Activated naive CD8-positive, alpha-beta T cell (primary cell): ENCODE measurements around the gene FARSB.

Experiments
- H3K27ac Mint-ChIP-seq: one replicate; pipeline ENCODE4 v1.8.0; 2021; ENCODE audit warnings: mixed read lengths
- H3K27me3 Mint-ChIP-seq: one replicate; pipeline ENCODE4 v1.8.0; 2021; ENCODE audit warnings: mixed read lengths
- H3K36me3 Mint-ChIP-seq: one replicate; pipeline ENCODE4 v1.8.0; 2021; ENCODE audit warnings: mixed read lengths
- H3K4me1 Mint-ChIP-seq: one replicate; pipeline ENCODE4 v1.8.0; 2021; ENCODE audit warnings: low read depth, mixed read lengths
- H3K4me3 Mint-ChIP-seq: one replicate; pipeline ENCODE4 v1.8.0; 2021; ENCODE audit warnings: mild to moderate bottlenecking, mixed read lengths
- H3K9me3 Mint-ChIP-seq: one replicate; pipeline ENCODE4 v1.8.0; 2021; ENCODE audit warnings: low read depth, mixed read lengths

The FARSB gene

DNA sequence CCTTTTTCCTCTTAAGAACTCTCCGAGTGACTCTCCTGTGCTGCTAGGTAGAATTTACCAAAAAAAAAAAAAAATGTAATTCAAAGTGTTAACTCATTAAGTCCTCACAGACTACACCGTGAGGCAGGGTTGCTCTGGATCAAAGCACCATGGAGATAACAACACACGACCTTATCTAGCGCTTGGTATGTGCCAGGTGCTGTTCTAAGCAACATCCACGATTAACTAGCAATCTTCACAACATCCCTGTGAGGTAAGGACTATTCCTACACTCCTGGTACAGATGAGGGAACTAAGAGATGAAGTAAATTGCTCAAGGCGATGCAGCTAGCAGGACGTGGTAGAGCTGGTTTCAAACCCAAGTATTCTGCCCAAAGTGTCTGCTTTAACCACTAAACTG is 17.4 kb upstream of the FARSB start:
- peaks cover 2% of the 10 kb centered on the region for H3K36me3 Mint-ChIP-seq
- H3K4me3 Mint-ChIP-seq, result no peak overlapping the region
- H3K4me1 Mint-ChIP-seq, result peaks cover 8% of the 10 kb centered on the region
- H3K27ac Mint-ChIP-seq, result no peak overlapping the region
- no peaks in the 10 kb centered on the region for H3K9me3 Mint-ChIP-seq
- H3K27me3 Mint-ChIP-seq, result peaks cover 42% of the 10 kb centered on the region

DNA sequence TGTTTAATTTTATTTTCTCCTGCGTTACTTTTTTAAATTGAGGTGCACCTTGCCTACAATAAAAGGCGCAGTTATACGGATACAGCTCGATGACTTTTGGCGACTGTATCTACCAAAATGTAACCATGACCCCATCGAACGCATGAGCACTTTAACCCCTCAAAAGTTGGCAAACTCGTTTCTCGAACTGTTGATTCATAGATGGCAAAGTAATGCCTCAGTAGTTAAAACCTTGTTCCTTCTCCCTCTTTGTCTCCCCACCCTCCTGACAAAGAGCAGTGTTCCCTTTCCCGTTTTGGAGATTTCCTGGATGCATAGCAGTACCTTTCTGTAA is 16.1 kb upstream of the FARSB start:
- no peaks in the 10 kb centered on the region for H3K9me3 Mint-ChIP-seq
- H3K4me3 Mint-ChIP-seq, result peak overlapping the region; percentile 65
- H3K4me1 Mint-ChIP-seq, result peaks cover 8% of the 10 kb centered on the region
- H3K27ac Mint-ChIP-seq, result no peak overlapping the region
- peaks cover 40% of the 10 kb centered on the region for H3K27me3 Mint-ChIP-seq
- H3K36me3 Mint-ChIP-seq, result peaks cover 2% of the 10 kb centered on the region

DNA sequence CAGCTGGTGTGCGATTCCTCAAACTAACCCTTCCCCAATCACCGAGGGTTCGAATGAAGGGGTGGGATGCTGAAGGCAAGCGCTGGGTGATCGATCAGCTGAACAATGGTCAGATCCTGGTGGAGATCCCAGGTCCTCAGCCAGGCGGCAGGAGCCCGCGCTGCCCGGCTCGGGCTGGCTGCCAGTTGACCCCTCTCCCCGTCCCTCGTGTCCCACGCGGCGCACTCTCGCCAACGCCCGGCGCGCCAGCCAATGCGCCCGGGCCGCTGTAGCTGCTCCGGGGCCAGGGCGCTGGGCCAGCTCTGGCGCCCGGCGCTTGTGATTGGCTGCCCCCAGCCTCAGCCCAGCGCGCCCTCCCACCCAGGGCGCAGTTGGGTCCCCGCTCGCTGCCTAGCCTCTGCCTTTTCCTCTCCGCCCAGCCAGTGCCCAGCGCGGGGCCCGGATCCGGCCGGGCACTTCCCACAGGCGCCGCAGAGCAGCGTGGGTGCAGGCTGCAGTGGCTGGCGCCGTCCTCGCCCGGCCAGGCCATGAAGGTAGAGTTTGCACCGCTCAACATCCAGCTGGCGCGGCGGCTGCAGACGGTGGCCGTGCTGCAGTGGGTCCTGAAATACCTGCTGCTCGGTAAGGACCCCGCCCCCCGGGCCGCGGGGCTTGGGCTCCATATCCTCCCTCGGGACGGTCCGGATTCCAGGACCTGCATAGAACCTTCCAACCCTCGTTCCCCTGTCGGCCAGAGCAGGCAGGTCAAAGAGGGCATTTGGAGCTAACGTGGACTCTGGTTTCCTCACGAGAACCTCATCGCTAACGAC is 15.6 kb upstream of the FARSB start, which contains the start of gene MOGAT1:
MOGAT1 (plus strand) TSS at position 400 of the 809 bp plus-strand sequence; CDS start at position 528, 128 bp downstream.
- Mint-ChIP-seq H3K9me3 (no peaks in the 10 kb centered on the region), H3K27me3 (peaks cover 40% of the 10 kb centered on the region), H3K27ac (no peak within 1 kb of the TSS), H3K4me1 (peaks cover 8% of the 10 kb centered on the region), H3K36me3 (peaks cover 2% of the 10 kb centered on the region), H3K4me3 (peak within 1 kb of the TSS; percentile 65)

DNA sequence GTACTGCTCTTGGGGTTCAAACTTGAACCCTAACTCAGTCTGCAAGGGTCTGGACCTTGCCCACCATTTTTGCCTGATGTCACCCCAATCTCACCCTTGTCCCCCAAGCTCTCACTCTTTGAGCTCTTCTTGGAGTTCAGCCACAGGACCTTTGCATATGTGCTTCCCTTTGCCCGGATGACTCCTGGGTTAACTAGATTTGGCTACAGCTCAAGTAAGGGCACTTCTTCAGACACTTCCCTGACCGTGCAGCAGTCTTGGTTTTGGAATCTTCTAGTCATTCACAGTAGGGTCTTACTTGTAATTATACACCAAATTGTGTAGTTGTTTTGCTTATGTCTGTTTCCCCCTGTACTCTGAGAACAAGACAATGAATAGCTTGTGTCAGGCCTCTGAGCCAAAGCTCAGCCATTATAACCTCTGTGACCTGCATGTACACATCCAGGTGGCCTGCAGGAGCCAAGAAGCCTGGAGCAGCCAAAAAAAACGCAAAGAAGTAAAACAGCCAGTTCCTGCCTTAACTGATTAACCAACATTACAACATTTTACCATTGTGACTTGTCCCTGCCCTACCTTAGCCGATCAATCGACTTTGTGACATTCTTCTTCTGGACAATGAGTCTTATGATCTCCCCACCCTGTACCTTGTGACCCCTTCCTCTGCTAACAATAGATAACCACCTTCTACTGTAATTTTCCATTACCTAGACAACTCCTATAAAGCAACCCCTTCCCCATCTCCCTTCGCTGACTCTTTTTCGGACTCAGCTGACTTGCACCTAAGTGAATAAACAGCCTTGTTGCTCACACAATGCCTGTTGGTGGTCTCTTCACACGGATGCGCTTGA is 14.5 kb upstream of the FARSB start:
- H3K4me3 Mint-ChIP-seq, result peak overlapping the region; percentile 14
- peaks cover 2% of the 10 kb centered on the region for H3K36me3 Mint-ChIP-seq
- no peaks in the 10 kb centered on the region for H3K9me3 Mint-ChIP-seq
- H3K27ac Mint-ChIP-seq, result no peak overlapping the region
- peaks cover 38% of the 10 kb centered on the region for H3K27me3 Mint-ChIP-seq
- H3K4me1 Mint-ChIP-seq, result peaks cover 8% of the 10 kb centered on the region

DNA sequence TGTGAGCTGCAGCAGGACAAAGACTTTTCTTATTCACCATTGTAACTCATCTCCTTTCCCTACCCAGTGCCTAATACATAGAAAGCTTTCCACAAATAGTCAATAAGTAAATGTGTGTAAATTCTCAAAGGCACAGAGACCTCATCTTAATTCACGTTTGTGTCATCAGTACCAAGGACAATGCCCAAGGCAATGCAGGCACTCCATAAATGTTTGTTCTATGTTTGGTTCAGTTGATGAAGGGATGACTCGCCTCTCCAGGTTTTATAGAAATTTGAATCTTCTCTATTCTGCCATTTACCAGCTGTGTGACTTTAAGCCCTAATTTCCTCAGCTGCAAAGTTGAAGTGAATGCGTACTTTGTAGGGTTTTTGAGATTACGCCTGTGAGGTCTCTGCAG is 13.5 kb upstream of the FARSB start:
- peaks cover 8% of the 10 kb centered on the region for H3K4me1 Mint-ChIP-seq
- H3K27ac Mint-ChIP-seq, result no peak overlapping the region
- H3K9me3 Mint-ChIP-seq, result no peaks in the 10 kb centered on the region
- H3K27me3 Mint-ChIP-seq, result peaks cover 35% of the 10 kb centered on the region
- no peak overlapping the region for H3K4me3 Mint-ChIP-seq
- peaks cover 4% of the 10 kb centered on the region for H3K36me3 Mint-ChIP-seq

GRCh38 chr2:222668494-222669154 is 12.7 kb upstream of the FARSB start:
- H3K27ac Mint-ChIP-seq, result no peak overlapping the region
- H3K4me3 Mint-ChIP-seq, result no peak overlapping the region
- peaks cover 4% of the 10 kb centered on the region for H3K36me3 Mint-ChIP-seq
- H3K9me3 Mint-ChIP-seq, result no peaks in the 10 kb centered on the region
- H3K27me3 Mint-ChIP-seq, result peaks cover 30% of the 10 kb centered on the region
- H3K4me1 Mint-ChIP-seq, result peaks cover 8% of the 10 kb centered on the region

DNA sequence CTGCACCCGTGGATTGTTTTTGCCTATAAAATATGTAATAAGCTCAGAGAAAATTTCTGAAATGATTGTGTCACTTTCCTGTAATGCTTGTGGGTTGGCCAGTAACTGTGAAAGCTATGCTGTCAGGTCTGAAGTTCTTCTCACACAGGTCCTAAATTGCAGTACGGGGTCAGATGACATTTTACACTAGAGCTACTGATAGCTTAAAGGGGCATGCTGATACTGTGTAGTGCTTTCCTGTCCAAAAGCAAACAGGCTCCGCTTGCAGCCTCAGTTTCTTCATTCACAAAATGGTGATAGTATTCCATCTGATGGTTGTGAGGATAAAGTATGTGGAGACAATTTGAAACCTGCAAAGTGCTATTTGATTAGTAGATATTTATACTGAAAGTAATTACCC is 7.6 kb upstream of the FARSB start:
- H3K36me3 Mint-ChIP-seq, result peaks cover 2% of the 10 kb centered on the region
- peaks cover 3% of the 10 kb centered on the region for H3K27me3 Mint-ChIP-seq
- no peak overlapping the region for H3K4me3 Mint-ChIP-seq
- H3K9me3 Mint-ChIP-seq, result no peaks in the 10 kb centered on the region
- no peaks in the 10 kb centered on the region for H3K4me1 Mint-ChIP-seq
- no peak overlapping the region for H3K27ac Mint-ChIP-seq

DNA sequence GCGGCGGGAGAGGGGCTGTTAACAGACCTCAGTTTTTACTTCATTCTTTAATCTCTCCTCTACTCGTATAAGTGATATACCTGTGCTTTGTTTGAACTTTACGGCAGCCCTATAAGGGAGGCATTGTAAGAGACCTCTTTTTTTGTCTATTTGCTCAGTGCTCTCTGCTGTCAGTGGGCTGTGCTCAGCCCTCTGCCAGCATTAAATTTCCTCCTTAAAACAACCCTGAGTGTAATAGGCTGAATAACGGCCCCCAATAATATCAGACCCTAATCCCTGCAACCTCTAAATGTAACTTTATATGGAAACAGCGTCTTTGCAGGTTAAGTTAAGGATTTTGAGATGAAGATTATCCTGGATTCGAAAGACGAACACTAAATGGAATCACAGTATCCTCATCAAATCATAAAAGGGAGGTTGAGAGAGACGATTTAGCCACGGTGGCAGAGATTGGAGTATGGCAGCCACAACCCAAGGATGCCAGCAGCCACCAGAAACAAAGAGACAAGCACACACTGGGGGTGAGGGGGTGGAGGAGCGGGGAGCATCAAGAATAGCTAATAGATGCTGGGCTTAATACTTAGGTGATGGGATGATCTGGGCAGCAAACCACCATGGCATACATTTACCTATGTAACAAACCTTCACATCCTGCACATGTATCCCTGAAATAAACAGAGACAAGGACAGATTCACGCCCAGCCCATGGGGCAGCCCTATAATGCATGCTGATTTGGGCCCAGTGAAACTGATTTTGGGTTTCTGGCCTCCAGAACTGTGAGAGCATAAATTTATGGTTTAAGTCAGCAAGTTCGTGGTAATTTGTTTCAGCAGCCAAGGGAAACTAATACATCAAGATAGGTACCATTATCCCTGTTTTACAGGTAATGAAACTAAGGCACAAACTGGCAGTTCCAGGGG is 894 bp upstream of the FARSB start:
- Mint-ChIP-seq H3K4me1 (peaks cover 35% of the 10 kb centered on the region), H3K27ac (peak overlapping the region; percentile 100), H3K4me3 (peak overlapping the region; percentile 93)

GRCh38 chr2:222653280-222653679 is 2.6 kb downstream of the FARSB start:
- peaks cover 64% of the 10 kb centered on the region for H3K4me1 Mint-ChIP-seq
- H3K27ac Mint-ChIP-seq, result peak overlapping the region; percentile 82
- peaks cover 15% of the 10 kb centered on the region for H3K36me3 Mint-ChIP-seq
- H3K4me3 Mint-ChIP-seq, result peak overlapping the region; percentile 93
- H3K27me3 Mint-ChIP-seq, result no peaks in the 10 kb centered on the region
- no peaks in the 10 kb centered on the region for H3K9me3 Mint-ChIP-seq

More for the DNA sequence above, 894 bp upstream of the FARSB start:
- peaks cover 7% of the 10 kb centered on the region for H3K36me3 Mint-ChIP-seq
- H3K27me3 Mint-ChIP-seq, result no peaks in the 10 kb centered on the region
- H3K9me3 Mint-ChIP-seq, result no peaks in the 10 kb centered on the region

- Mint-ChIP-seq H3K27me3 (no peaks in the 10 kb centered on the region), H3K9me3 (no peaks in the 10 kb centered on the region), H3K4me3 (peak overlapping the region; percentile 93), H3K36me3 (peaks cover 15% of the 10 kb centered on the region), H3K27ac (peak overlapping the region; percentile 82), H3K4me1 (peaks cover 65% of the 10 kb centered on the region)
Observed at GRCh38 chr2:222652491-222653255, 3.2 kb downstream of the FARSB start.

DNA sequence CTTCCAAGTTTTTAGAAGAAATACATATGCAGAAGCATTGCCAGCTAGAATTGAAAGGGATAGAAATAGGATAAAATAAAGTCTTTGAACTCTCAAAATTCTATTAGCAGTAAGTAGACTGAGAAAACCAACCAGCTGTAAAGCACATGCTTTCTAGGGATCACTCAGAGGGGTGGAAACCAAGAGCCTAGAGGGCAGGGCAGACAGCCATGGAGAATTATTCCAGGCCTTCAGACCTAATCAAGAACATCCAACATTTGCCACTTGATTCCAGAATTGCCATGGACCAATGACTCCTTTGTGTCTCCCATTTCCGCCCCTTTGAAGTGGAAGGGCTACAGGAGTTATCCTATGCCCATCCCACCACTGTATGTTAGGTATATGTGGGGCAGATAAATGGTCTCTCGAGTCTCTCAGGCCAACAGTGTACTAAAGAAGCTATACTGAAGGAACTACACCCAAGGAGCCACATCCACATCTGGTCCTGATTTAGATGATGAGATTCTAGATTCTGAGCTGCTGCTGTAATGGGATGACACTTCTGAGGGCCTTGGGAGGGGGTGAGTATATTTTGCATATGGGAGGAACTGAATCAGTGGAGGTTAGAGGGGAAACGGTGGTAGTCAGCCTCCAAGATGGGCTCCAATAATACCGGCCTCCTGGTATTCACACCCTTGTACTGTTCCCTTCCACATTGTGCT is 4.0 kb downstream of the FARSB start:
- H3K4me3 Mint-ChIP-seq, result peak overlapping the region; percentile 38
- H3K9me3 Mint-ChIP-seq, result no peaks in the 10 kb centered on the region
- peak overlapping the region; percentile 58 for H3K27ac Mint-ChIP-seq
- H3K36me3 Mint-ChIP-seq, result peaks cover 15% of the 10 kb centered on the region
- H3K27me3 Mint-ChIP-seq, result no peaks in the 10 kb centered on the region
- H3K4me1 Mint-ChIP-seq, result peaks cover 62% of the 10 kb centered on the region

- H3K36me3 Mint-ChIP-seq, result peaks cover 18% of the 10 kb centered on the region
- no peaks in the 10 kb centered on the region for H3K9me3 Mint-ChIP-seq
- peaks cover 66% of the 10 kb centered on the region for H3K4me1 Mint-ChIP-seq
- H3K27ac Mint-ChIP-seq, result no peak overlapping the region
- H3K4me3 Mint-ChIP-seq, result no peak overlapping the region
- H3K27me3 Mint-ChIP-seq, result no peaks in the 10 kb centered on the region
Observed at GRCh38 chr2:222649801-222650200, 6.1 kb downstream of the FARSB start.

- Mint-ChIP-seq H3K27me3 (no peaks in the 10 kb centered on the region), H3K36me3 (peaks cover 25% of the 10 kb centered on the region), H3K9me3 (no peaks in the 10 kb centered on the region), H3K27ac (no peak overlapping the region), H3K4me1 (peaks cover 46% of the 10 kb centered on the region), H3K4me3 (no peak overlapping the region)
Observed at GRCh38 chr2:222646008-222646407, 9.9 kb downstream of the FARSB start.
